SIG-M5 treated with dmso at 0.1 percent for 504 hours (cell line): ENCODE measurements around the gene INPP4A.

Experiments used
- DNase-seq: peaks from one replicate; lab custom pipeline; 2025; ENCODE audit not compliant: unreplicated experiment; lab: John Stamatoyannopoulos, UW

INPP4A gene

GRCh38 chr2:98489486-98489885, 44.8 kb downstream of the INPP4A start:
- DNase-seq: no peak

- no peak for DNase-seq
Observed at GRCh38 chr2:98489971-98490962, 45.6 kb downstream of the INPP4A start.

- peak; percentile 41 for DNase-seq
Observed at GRCh38 chr2:98492441-98492840, 47.8 kb downstream of the INPP4A start.

DNA sequence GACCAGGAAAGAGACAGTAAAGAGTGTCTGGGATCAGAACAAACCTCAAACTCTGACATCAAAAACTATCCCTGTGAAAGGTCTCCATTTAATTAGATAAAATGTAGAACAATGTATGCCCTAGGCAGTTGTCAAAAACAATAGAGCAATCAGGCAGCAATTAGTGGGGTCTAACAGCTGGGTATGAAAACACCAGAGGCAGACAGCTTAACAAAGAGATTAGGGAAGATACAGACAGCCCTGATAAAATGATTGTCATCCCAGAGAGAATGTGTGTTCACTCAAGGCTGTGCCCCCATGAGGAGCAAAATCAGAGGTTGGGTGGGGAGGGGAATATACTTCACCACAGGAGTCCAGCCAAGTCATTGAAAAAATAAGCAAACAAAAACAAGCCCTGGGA, 50.0 kb downstream of the INPP4A start:
- DNase-seq: no peak

- DNase-seq: no peak
Observed at GRCh38 chr2:98496750-98497493, 52.3 kb downstream of the INPP4A start.

GRCh38 chr2:98498703-98499440, 54.2 kb downstream of the INPP4A start:
- no peak for DNase-seq

GRCh38 chr2:98500561-98500960, 55.9 kb downstream of the INPP4A start:
- DNase-seq: no peak

DNA sequence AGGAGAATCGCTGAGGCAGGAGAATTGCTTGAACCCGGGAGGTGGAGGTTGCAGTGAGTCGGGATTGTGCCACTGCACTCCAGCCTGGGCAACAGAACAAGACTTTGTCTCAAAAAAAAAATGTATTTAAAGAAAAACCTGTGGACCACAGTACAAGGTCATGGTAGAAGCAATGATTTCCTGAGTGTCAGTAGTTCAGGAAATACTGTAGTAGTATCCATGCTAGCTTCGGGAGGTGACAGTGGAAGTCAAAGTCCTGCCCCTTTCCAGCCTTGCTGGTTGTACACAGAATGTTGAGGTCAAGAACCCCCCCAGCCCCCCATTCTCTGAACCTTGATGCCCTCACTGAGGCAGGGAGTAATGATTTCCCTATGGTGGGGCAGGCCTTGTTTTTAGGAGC, 56.6 kb downstream of the INPP4A start:
- no peak for DNase-seq

DNA sequence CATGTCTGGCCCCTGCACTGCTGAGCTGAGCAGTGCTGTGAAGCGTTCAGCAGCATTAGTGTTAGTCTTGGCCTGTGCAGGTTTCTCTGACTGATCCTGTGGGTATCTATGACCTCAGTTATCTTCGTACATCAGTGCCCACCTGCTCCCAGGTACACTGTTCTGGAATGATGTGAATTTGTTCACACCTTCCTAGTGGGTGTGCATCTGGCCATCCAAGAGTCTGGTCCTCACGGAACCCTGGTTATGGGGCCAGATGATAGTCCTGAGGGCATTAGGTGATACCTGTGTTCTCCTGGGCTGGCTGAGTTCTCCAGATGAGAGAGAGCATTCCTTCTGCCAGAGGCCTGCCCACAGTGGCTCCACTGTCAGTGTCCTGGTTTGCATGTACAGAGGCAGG, 57.2 kb downstream of the INPP4A start:
- no peak for DNase-seq

DNA sequence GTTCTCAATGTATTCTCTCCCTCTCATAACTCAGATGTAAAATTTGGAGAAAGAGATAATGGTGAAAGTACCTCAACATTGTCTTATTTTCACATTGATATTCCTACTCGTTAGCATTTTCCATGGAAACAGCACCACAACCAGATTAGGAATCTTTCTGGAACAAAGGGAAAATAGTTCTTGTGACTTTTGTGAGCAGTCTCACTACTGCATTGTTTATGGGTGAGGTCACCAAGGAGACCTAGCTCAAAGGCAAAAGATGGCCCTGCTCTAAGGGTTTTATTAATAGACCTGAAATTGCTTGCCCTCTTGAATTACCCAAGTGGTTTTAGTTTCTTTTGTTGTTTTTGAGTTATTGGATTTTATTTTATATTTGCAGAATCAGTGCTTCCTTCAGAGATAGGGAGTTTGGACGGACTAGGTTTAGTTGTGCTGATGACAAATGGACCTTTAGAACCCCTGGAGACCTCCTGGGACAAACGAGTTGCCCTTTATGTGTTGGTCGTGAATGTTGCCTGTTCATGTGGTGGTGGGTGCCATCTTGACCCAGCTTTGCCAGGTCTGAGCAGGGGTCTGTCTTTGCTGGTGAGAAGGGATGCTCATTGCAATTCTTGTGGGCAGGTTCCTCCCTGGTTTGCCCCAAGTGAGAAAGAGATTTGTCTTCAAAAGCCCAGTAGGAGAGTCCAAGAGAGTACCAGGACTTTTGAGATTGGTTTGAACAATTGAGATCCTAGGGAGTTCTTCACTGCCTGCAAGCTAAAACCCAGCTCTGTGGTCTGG, 58.1 kb downstream of the INPP4A start:
- DNase-seq: no peak

DNA sequence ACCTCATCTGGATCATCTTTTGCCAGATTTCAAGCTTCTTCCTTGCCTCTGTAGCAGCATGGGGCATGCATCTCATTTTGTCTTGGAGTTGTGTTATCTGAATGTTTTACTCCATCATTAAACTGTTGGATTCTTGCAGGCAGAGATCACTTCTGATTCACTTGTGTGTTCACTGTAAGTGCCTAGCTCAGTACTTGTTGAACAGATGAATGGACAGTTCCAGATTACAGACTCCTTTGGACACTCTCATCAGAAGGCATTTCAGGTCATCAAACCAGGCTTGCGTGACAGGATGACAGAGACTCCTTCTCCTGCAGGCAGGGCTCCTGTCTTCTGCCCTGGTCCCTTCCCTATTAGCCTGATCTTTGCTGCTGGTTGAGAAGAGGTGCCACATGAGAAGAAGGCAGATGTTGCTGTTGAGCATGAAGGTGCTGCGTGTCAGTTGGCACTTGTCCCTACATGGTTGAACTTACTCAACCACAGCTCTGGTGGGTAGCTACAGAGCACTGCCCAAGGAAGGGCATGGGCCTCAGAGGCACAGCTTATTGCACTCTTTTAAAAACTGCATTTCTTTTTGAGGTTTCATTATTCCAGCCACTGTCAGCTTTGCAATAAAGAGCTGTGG, 58.9 kb downstream of the INPP4A start:
- DNase-seq: no peak

DNA sequence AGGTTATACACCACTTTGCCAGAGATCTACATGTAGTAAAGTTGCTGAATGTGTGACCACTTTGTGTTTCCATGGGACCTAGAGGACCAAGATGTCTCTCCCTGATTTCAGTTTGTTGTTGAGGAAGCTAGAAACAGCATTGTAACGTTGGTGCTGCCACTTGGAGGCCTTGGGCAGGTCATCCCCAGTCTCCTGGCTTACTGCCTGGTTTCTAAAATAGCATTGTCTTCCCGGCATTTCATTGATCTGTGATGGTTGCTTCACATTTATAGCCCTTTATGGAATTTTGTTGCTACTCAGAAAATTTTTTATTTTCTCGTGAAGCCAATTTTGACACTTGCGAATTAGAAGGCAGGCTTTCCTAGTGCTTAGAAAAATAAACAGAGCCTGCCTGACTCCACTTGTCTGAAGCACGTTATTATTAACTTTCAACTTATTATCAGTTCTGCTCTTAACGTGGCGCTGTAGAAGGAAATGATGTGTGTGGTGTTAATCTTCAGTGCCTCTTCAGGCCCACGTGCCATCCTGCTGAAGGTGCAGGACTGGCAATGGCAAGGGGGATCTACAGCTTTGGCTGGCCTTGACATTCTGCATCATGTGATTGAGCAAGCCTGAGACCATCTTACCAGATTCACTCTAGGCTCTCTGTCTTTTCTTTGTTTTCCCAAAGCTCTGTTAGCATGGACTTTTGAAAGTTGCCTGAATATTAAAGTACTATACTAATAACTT, 59.9 kb downstream of the INPP4A start:
- DNase-seq: no peak

GRCh38 chr2:98505311-98505808, 60.7 kb downstream of the INPP4A start:
- DNase-seq: peak; percentile 90

- no peak for DNase-seq
Observed at GRCh38 chr2:98505971-98506664, 61.5 kb downstream of the INPP4A start.

- DNase-seq: no peak
Observed at GRCh38 chr2:98506881-98507280, 62.2 kb downstream of the INPP4A start.

- DNase-seq: no peak
Observed at GRCh38 chr2:98507461-98507860, 62.8 kb downstream of the INPP4A start.

DNA sequence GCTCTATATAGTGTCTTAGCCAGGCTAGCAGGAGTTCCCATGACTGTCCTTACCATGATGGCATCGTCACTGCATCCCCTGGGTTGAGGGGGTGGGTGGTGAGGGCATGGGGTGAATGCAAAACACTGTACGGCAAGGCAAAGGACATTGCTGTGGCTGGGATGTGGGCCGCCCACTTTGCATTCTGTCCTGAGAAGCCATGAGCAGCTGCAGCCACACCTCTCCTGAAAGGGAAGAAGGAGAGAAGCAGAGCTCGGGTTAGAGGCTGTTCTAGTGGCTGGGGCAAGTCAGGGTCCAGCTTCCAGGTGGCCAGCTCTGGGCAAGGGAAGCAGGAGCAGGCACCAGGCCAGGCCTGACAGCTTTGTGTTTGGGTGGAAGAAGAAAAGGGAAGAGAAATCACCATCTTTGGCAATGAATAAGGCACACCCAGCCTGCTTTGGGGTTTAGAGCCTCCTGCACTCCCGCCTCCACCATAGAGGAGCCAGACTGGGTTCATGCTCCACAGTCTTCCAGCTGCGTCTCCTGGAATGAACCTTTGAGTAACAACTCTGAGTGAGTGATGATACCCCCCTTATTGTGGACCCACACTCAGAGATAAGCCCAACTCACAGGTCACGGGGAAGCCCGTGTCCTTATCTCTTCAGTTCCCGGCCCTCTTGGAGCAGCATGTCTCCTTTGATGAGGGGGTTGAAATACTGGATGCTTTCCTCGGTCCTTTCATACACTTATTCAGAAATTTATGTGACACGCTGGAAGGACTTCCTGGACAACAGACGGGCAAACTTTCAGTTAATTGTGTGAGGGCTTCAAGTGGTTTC, 63.4 kb downstream of the INPP4A start:
- DNase-seq: peak; percentile 61

DNA sequence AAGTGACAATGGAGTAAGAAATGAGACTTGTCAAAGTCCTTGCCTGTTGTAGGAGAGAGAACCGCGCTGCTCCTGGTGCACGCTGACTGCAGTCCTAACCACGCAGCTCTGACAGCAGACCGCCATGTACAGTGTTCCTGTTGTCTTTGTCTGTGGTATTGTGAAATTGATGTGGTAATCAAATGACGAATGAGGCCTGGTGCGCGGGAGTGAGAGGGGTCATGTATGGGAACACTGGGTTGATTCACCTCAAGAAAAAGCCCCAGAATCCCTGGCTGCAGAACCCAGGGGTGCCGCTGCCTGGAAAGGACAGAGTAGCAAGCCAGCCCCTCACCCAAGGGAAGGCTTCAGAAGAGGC, 64.0 kb downstream of the INPP4A start:
- DNase-seq: peak; percentile 94
